GM21447 (cell line): ENCODE data around the gene MARK4.
"Not testable (repeated sequence)": the region's sequence is repeated elsewhere in the genome, so short reads cannot be mapped to it uniquely, and the experiment has no call there.

ENCODE experiments used
- ATAC-seq: cut with Tn5 transposase; IDR thresholded peaks from one replicate; pipeline ENCODE4 v1.9.1; 2021; ENCODE audit not compliant: unreplicated experiment

MARK4 gene

DNA sequence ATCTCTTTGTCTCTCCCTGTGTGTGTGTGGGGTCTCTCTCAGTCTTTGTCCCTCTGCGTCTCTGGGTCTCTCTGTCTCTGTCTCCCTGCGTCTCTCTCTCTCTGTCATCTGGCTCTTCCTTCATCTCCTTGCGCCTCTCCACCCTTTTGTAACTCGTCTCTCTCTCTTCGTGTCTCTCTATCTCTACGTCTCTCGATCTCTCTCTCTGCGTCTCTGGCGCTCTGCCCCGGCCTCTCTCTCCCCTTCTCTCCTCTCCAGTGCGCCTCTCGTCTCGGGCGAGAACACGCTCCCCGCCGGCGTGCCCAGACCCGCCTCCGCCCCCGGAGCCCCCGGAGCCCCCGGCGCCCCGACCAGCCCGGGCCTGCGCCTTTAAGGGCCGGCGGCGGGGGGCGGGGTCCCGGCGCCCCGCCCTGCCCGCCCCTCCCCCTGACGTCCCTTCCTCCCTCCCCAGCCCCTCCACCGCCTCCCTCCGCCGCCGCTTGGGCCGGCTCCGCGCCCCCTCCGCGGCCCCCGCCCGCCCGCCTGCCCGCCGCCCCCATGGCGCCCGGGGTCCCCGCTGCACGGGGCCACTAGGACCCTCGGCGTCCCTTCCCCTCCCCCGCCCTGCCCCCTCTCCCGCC is at the start of gene MARK4:
MARK4 (plus strand) TSS at position 440 of the 620 bp plus-strand sequence. CDS start 318 bp downstream, outside the sequence.
- no peak for ATAC-seq

DNA sequence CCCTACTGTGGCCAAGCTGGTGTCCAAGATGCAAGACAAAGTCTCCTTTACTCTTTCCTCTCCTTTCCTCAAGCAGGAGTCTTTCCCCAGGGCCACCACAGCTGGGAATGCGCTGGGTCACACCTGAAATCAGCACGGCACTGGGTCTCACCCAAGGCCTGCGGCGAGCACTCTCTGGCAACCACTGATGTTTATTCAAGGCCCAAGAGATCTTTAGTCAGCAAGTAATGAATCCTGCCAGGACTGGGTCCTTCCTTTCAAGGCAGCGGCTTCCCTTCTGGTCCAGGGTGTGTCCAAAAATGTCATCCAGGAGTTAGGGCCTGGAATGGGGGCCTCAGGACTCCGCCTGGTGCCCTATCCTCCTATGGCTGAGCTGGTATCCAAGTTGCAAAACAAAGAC is 48.4 kb upstream of the MARK4 start:
- no peak for ATAC-seq

DNA sequence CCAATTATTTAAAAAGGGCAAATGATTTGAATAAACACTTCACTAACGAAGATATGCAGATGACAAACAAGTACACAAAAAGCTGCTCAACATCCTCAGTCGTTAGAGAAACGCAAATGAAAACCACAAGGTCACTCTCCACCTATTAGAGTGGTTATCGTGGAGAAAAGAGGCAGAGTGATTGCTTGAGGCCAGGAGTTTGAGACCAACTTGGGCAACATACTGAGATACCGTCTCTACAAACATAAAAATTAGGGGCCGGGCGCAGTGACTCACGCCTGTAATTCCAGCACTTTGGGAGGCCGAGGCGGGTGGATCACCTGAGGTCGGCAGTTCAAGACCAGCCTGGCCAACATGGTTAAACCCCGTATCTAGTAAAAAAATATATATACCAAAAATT is 45.3 kb upstream of the MARK4 start:
- no peak for ATAC-seq

DNA sequence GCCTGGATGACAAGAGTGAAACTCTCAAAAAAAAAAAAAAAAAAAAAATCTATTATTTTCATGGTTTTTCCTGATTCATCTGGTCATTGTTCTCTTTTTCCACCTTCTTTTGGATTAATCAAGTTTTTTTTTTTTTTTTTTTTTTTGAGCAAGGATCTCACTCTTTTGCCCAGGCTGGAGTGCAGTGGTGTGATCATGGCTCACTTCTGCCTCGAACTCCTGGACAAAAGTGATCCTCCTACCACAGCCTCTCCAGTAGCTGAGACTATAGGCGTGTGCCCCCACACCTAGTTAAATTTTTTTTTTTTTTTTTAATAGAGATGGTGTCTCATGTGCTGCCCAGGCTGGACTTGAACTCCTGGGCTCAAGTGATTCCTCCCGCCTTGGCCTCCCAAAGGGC is 44.7 kb upstream of the MARK4 start:
- no peak for ATAC-seq

DNA sequence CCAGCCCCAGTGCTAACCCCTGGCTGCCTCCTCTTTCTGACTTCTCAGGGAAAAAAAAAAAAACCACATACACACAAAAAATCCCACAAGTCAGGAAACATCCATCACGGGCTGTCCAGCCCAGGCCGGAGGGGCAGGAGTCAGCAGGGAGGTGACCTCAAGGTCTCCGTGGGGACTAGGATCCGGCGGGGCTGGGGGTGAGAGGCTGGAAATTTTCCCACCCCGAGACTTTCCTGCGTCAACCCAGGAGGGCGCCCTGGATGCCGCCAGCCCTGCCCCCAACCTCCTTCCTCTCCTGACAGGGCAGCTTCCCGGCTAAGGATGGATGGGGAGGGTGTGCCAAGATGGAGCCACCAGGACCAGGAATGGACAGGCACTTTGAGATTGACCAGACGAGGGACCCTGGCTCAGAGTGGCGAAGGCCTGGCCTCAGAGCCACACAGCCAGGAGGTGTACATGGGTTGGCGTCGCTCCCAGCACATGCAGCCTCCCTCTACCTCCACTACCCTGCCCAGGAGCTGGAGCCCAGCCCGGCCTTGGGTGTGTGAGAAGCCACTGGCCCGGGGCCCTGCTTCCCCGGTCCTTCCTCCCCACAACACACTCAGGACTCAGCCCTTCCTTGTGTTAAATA is 39.2 kb upstream of the MARK4 start:
- no peak for ATAC-seq

DNA sequence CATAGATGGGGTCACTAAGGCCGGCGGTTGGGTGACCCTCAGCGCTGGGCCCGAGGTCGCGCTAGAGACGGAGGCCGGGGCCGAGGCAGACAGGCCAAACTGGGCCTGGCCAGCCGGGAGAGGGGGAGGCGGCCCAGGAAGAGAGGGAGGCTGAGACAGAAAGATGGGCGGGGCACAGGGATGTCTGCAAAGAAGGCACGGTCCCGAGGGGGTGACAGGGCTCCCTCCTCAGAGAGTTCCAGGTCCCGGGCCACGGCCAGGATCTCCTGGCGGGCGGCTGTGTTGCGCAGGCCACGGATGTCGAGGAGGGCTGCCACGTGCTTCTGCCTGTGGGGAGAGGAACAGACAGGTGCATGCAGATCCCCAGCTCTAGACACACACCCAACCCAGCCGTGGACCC is 38.0 kb upstream of the MARK4 start:
- no peak for ATAC-seq

DNA sequence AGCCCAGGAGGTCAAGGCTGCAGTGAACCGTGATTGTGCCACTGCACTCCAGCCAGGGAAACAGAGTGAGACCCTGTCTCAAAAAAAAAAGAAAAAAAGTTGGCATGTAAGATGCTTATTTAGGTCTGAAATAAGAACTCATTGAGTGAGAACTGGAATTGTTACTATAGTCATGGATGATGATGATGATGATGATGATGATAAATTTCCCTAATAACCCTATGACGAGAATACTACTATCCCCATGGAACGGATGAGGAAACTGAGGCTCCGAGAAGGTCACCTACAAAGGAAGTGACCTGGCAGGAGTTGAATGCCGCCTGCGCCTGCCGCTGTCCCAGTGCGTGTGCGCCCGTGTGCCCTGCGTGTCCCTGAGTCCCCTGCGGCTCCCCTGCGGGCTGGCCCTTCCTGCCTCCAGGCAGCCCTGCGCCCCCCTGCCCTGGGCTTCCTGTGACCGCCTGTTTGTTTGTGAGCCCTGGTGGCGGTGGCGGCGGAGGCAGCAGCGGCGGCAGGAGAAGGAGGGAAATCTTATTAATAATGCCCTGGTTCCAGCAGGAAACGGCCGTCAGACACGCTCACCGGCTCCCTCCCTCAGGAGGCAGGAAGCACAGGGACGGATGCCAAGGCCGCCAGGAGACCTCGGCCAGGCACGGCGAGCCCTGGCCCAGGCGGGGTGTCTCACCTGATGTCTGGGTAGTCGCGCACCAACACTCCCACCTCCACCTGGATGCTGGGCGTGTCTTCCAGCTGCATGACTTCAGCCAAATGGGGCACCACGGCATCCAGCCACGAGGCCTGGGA is 35.5 kb upstream of the MARK4 start:
- no peak for ATAC-seq

DNA sequence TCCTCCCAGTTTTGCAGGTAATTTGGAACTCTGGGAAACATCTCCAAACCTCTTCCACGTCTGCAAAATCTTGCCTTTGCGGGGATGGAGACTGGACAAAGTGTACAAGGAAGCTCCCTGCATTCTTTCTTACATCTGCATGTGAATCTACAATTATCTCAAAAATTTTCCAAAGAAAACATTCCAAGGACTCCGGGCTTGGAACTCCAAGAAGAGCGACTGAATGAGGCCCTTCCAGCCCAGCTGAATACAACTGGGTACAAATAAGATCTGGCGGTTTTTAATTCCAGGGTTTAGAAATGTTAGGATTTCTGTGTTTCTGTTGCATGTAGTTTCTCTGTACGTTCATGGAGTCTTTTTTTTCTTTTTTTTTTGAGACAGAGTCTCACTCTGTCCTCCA is 34.4 kb upstream of the MARK4 start:
- ATAC-seq, result no peak

DNA sequence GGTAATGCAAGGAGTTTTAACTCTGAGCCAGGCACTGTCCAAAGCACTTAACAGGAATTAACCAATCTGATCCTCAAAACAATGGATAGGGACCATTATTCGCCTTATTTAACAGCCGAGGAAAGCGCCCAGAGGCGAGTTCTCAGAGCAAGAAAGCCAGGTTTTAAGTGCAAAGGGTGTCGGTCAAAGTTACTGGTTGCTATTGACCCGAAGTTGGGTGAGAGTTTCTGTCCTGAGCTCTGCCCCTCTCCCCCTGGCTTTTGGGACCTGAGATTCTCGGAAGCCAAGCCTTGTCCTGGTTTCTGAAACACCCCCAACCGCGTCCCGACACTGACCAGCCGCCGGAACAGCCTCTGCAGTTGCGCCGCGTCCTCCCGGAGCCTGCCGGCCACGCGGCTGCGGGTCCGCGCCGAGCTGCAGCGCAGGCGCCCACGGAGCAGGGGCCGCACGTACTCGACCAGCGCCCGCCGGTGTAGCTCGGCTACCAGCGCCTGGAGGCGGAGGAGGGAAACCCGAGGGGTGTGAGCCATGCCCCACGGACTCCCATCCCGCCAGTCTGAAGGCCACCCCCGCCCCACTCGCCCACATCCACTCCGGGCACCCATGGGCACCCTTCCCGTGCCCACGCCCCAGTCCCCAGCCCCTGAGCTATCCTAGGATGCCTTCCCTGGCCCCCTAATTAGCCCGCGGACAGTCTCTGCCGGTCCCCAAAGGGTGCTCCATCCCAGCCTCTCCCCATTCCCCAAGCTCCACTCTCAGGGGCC is 33.7 kb upstream of the MARK4 start:
- ATAC-seq, result no peak

DNA sequence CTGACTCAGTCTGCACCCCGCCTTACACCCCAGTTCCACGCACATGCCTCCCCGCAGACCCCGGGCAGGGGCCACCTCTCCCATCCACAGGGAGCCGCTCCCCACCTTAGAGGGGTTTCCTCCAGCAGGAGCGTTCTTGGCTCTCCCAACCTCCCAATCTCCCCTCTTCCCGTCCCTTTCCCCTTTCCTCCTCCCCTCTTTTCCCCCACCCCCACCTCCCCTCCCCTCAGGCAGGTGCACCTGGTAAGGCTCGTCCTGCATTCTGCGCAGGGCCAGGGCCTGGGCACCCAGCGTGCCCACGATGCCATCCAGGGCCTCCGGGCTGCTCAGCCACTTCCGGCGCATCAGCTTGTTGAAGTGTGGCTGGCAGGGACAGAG is 33.1 kb upstream of the MARK4 start:
- no peak for ATAC-seq

DNA sequence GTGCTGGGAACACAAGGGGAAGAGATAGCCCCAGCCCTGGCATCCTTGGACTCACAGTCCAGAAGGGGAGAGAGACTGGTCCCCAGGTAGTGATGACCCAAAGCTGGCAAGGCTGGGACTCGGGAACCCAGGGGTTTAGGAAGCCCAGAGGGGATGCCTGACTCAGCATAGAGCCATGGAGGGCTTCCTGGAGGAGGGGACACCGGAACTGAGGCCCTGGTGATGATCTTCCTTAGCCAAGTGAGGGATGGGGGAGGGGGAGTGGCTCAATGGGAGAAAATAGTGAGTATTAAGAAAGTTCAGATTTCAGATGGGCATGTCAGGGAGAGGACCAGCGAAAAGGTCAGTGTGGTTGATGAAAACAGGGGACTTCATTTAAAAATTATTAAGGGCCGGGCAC is 32.6 kb upstream of the MARK4 start:
- no peak for ATAC-seq

DNA sequence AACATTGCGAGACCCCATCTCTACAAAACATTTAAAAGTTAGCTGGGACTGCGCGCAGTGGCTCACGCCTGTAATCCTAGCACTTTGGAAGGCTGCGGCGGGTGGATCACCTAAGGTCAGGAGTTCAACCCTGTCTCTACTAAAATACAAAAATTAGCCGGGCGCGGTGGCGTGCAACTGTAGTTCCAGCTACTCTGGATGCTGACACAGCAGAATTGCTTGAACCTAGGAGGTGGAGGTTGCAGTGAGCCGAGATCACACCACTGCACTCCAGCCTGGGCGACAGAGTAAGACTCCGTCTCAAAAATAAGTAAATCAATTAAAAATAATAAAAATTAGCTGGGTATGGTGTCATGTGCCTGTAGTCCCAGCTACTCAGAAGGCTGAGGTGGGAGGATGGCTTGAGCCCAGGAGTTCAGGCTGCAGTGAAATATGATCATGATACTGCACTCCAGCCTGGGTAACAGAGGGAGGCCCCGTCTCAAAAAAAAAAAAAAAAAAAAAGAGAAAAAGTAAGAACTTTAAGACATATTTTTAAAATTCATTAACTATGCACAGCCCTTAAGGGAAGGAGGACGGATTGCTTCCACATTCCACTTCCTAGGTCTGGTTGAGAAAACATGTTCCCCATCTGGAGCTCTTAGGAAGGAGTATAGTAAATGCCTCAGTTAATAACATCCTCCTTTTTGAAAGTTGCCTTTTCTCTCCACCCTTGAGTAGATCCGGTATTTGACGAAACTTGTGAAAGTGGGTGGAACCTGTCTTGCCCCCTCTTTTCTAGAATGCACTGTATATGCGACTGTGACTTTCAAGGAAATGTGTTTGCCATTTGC is 31.9 kb upstream of the MARK4 start:
- no peak for ATAC-seq

DNA sequence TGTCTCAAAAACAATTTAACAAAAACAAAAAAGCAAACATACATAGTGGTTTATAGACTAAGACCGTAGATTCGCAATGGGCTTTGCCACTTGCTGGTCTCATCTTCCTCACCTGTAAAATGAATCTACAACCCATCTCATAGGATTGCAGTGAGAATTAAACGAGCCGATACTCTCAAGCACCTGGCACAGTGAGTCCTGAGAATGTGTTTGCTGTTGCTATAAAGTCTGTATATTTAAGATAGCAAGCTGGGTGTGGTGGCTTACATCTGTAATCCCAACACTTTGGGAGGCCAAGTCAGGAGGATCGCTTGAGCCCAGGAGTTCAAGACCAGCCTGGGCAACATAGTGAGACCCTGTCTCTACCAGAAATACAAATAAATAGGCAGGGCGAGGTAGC is 28.3 kb upstream of the MARK4 start:
- no peak for ATAC-seq

DNA sequence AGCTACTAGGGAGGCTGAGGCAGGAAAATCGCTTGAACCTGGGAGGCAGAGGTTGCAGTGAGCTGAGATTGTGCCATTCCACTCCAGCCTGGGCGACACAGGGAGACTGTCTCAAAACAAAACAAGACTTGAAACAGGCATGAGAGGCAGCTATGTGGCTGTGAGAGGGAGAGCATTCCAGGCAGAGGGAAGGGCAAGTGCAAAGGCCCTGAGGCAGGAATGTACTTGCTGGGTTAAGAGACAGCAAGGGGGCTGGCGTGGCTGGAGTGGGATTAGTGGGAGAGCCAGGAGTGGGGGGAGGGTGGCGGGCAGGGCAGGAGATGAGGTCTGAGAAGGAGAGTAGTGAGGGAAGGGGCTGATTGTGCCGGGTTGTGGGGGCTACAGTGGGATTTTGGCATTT is 27.2 kb upstream of the MARK4 start:
- no peak for ATAC-seq

DNA sequence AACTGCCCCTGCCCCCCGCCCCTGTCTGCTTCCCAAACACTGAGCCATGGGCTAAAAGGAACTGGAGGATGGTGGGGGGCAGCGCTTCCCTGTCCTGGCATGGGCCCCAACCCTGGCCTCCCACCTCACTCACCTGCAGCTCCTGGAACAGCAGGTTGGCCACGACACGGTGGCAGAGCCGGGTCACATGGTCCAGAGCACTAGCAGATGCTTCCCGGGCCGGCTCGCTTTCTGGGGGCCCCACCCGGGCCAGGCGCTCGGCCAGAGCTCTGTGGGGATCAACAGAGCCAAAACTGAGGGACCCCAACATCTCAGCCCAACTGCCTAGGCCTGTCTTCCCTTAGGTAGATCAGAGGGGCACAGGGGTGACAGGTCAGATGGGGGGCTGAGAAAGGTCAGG is 26.4 kb upstream of the MARK4 start:
- ATAC-seq, result no peak

DNA sequence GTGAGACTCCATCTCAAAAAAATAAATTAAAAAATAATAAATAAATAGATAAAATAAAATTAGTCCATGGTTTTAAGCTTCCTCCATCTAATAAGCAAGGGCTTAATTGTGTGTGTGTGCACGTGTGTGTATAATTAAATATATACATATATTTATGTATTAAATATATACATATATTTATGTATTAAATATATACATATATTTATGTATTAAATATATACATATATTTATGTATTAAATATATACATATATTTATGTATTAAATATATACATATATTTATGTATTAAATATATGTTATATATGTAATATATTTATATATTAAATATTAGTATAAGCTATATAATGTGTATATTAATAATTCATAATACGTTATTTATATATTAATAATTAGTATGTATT is 22.0 kb upstream of the MARK4 start:
- not testable (repeated sequence) for ATAC-seq

DNA sequence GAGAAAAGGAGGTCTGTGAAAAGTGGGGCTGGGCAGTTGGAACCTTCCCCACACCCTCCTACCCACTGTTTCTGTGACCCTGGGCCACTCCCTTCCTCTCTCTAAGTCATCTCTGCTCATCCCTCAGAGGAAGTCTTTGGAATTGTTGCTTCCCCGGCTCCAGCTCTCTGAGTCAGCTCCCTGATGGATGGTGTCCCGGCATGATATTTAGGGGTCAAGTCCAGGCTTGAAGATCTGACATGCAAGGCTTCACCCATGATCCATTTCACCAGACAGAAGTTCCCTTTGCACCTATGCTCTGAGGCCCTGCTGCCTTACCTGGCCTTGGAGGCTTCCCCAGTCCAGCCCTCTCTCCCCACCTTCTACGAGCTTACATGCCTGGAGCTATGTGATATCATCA is 19.2 kb upstream of the MARK4 start:
- ATAC-seq, result no peak

DNA sequence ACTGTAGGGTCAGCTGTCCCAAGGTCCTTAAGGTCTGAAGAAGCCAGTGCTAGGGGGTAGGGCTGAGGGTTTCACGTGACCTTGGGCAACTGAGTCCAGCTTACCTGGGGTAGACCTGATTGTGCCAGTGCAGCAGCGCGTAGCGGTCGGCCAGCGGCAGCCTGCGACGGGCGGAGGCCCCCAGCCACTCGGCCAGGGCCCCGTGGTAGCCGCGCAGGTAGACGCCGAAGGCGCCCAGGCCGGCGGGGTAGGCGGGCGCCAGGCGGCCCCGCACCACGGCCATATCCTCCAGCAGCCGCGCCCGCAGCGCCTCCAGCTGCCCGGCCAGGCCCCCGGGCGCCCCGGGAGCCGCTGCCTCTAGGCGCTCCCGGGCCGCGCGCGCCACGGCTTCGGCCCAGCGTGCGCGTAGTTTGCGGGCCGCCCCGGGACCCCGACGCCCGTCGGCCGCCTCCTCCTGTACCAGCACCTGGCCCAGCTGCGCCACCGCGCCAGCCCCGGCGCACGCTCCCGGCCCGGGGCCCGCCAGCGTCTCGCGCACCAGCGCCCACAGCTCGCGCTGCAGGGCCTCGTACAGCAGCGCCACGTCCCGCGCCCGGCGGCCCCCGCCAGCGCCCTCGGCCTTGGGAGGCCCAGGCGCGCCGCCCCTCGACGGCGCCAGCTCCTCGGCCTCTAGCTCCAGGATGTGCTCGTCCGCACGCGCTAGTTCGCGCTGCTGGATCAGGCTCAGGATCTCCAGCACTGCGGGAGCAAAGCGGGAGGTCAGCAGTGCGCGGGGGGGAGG is 16.8 kb upstream of the MARK4 start:
- ATAC-seq, result no peak

DNA sequence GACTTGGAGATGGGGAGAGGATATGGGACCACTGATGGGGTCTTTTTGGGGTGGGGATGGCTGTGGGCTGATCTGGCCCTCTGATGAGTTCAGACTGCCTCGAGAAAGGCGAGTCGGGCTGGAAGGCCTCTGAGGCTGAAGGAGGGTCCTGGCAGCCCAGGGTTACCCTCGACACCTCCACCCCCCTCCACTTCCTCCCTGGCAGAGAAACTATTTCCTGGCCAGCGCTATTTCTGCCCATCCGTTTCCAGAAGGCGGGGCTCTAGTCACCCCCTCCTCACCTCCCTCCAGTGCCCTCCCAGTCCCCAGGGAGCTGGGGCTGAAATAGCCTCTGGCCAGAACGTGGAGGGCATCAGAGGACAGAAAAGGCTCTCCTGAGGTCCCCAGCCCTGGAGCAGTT is 15.6 kb upstream of the MARK4 start:
- ATAC-seq, result no peak

DNA sequence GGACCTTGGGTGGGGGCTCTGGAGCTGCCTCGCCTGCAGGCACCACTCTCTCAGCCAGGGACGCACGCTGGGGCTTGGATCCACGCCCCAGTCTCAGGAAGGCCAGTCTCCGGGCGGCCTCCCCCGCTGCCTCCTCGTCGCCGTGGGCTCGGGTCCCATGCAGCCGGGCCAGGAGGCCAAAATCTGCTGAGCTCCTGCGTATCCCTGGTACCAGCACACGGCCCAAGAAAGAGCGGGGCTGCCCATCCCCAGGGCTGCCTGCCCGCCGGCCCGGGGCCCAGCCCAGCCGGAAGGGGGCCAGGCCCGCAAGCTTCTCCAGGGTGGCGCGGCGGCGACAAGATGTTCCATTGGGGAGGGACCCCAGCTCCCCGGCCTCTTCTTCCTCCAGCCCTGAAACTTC is 12.5 kb upstream of the MARK4 start:
- ATAC-seq, result no peak
